Nephron (organoid): ENCODE data around the gene EDNRB.

Experiments
- H3K27ac Mint-ChIP-seq, 3 experiments: 2 replicates each; pipeline ENCODE4 v1.8.0; 2020; ENCODE audit warnings: mixed read lengths in 3 of 3, mild to moderate bottlenecking in 2 of 3, moderate library complexity in 1 of 3
- H3K27me3 Mint-ChIP-seq: 2 replicates; pipeline ENCODE4 v1.8.0; 2021; ENCODE audit warnings: low read depth, mild to moderate bottlenecking, moderate library complexity, mixed read lengths
- H3K36me3 Mint-ChIP-seq: 2 replicates; pipeline ENCODE4 v1.8.0; 2020; ENCODE audit warnings: low read depth, mixed read lengths
- H3K4me1 Mint-ChIP-seq: 2 replicates; pipeline ENCODE4 v1.8.0; 2020; ENCODE audit warnings: mixed read lengths
- H3K4me3 Mint-ChIP-seq, 3 experiments: 2 replicates each; pipeline ENCODE4 v1.8.0; 2020; ENCODE audit warnings: mild to moderate bottlenecking in 3 of 3, mixed read lengths in 3 of 3, moderate library complexity in 2 of 3
- H3K9me3 Mint-ChIP-seq: 2 replicates; pipeline ENCODE4 v1.8.0; 2020; ENCODE audit warnings: mixed read lengths
- TF ChIP-seq, protein P1 (sequence below), 3 experiments: fragments of 200-600 bp; sonication (generic); IDR thresholded peaks; one replicate each; pipeline ENCODE4 v1.5.0; 2021; ENCODE audit warnings: antibody characterized with exemption in 3 of 3; ENCODE audit not compliant: unreplicated experiment in 3 of 3

The EDNRB gene

DNA sequence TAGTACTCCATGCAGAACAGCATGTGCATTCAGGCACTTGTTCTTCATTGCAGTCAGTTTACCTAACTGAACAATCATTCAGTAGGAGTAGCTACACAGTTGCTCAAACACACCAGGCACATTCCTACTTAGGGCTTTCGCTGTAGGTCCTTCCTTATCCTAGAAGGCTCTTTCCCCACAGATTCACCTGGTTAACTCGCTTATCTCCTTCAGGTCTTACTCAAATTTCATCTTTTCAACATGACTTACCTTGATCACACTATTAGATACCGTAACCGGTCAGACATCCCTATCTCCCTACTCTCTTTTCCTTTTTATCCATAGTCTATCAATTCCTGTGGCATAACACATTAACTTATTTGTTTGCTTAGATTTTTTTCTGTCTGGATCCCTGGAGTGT is 14.6 kb downstream of the EDNRB start:
- Mint-ChIP-seq H3K36me3 (no peaks in the 10 kb centered on the region), H3K27me3 (no peaks in the 10 kb centered on the region), H3K9me3 (peaks cover 9% of the 10 kb centered on the region), H3K4me1 (peaks cover 5% of the 10 kb centered on the region), H3K27ac (no peak overlapping the region), H3K4me3 (no peak overlapping the region)
- TF ChIP-seq, protein P1, sequence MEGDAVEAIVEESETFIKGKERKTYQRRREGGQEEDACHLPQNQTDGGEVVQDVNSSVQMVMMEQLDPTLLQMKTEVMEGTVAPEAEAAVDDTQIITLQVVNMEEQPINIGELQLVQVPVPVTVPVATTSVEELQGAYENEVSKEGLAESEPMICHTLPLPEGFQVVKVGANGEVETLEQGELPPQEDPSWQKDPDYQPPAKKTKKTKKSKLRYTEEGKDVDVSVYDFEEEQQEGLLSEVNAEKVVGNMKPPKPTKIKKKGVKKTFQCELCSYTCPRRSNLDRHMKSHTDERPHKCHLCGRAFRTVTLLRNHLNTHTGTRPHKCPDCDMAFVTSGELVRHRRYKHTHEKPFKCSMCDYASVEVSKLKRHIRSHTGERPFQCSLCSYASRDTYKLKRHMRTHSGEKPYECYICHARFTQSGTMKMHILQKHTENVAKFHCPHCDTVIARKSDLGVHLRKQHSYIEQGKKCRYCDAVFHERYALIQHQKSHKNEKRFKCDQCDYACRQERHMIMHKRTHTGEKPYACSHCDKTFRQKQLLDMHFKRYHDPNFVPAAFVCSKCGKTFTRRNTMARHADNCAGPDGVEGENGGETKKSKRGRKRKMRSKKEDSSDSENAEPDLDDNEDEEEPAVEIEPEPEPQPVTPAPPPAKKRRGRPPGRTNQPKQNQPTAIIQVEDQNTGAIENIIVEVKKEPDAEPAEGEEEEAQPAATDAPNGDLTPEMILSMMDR (IDR thresholded peaks at IDR 0.05; ENCODE audit: unreplicated experiment in 3 of 3), result no peak

DNA sequence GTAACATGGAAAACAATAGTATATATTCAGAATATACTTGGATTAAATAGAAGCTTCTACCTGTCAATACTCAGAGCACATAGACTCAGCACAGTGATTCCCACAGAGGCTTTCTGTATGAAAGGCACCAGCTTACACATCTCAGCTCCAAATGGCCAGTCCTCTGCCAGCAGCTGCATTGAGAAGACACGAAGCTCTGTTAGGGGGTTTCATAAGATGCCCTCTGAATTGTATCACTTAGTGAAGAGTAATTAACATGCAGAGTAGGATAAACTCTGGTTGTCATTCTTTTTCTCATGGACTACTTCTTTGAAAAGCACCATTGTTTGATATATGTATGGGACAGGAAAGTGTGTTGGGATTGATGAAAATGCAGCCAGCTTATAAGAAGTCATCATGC is 15.2 kb downstream of the EDNRB start:
- H3K36me3 Mint-ChIP-seq, result no peaks in the 10 kb centered on the region
- no peaks in the 10 kb centered on the region for H3K27me3 Mint-ChIP-seq
- peaks cover 6% of the 10 kb centered on the region for H3K4me1 Mint-ChIP-seq
- no peak overlapping the region for H3K27ac Mint-ChIP-seq
- H3K4me3 Mint-ChIP-seq, result no peak overlapping the region
- TF ChIP-seq, protein P1 (IDR thresholded peaks at IDR 0.05; ENCODE audit: unreplicated experiment in 3 of 3), result no peak
- H3K9me3 Mint-ChIP-seq, result peaks cover 9% of the 10 kb centered on the region

DNA sequence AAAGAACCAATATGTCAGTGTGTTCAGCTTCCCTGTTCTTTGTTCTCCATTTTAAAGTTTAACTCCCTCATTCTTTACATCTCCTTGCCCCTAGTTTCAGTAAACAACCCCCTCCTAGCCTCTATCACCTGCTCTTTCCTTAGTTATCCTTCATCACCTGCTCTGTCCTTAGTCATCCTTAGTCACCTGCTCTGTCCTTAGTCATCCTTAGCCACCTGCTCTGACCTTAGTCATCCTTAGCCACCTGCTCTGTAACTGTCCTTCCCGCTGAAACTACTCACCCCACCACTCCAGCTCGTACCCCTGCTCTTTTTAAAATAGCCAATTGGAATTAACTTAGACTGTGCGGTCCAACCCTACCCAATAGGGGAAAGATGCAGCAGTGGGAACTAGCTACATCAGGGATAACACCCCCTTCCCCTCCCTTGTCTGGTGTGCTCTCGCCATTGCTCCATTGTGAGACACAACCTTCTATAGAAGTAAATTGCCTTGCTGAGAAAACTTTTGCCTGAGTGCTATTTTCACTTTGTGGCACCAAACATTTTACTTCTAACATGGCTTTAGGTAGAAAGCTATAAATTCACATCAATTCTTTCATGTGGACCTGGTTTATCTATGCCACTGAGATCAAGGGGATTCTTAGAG is 16.2 kb downstream of the EDNRB start:
- H3K36me3 Mint-ChIP-seq, result no peaks in the 10 kb centered on the region
- peaks cover 7% of the 10 kb centered on the region for H3K4me1 Mint-ChIP-seq
- peaks cover 9% of the 10 kb centered on the region for H3K9me3 Mint-ChIP-seq
- TF ChIP-seq, protein P1 (IDR thresholded peaks at IDR 0.05; ENCODE audit: unreplicated experiment in 3 of 3), result no peak
- H3K27ac Mint-ChIP-seq, result no peak overlapping the region
- H3K4me3 Mint-ChIP-seq, result no peak overlapping the region
- H3K27me3 Mint-ChIP-seq, result no peaks in the 10 kb centered on the region

DNA sequence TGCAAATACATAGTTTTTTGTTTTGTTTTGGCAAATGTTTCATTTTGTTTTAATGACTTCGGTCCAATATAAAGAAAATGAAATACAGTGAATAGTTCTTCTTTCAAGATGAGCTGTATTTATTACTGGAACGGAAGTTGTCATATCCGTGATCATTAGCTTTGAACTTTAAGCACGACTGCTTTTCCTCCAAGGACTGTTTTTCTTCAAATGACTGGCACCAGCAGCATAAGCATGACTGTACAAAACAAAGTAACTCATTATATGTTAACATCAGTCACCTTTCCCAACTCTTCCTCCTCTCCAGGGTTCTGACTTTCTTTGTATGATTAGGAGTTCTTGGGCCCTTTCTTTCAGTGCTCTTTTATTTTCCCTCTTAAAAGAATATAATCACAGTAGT is 20.5 kb downstream of the EDNRB start:
- H3K27me3 Mint-ChIP-seq, result no peaks in the 10 kb centered on the region

DNA sequence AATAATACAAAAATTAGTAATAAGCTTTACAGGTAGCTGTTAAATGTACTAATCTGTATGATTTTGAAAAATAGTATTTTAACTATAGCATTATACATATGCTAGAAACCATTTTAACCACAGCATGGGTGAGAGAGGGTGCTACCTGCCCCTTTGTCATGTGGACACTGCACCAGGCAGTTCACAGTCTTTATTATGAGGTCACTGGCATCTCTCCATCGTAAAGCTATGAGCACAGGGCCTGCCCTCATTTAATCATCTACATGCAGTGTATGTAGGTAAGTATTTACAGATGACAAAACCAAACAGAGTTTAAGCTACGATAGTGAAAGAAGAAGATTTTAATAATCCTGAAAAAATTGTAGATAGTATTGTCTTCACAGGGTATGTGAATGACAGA is 21.7 kb downstream of the EDNRB start:
- TF ChIP-seq, protein P1 (IDR thresholded peaks at IDR 0.05; ENCODE audit: unreplicated experiment in 3 of 3), result no peak
- H3K4me3 Mint-ChIP-seq, result no peak overlapping the region
- H3K4me1 Mint-ChIP-seq, result peaks cover 21% of the 10 kb centered on the region

More for the DNA sequence above, 20.5 kb downstream of the EDNRB start:
- H3K27ac Mint-ChIP-seq, result peak overlapping the region; percentile 48 to 58 (median 52)
- peaks cover 21% of the 10 kb centered on the region for H3K4me1 Mint-ChIP-seq
- no peaks in the 10 kb centered on the region for H3K36me3 Mint-ChIP-seq
- no peak overlapping the region for H3K4me3 Mint-ChIP-seq
- peaks cover 5% of the 10 kb centered on the region for H3K9me3 Mint-ChIP-seq
- TF ChIP-seq, protein P1 (IDR thresholded peaks at IDR 0.05; ENCODE audit: unreplicated experiment in 3 of 3), result no peak

DNA sequence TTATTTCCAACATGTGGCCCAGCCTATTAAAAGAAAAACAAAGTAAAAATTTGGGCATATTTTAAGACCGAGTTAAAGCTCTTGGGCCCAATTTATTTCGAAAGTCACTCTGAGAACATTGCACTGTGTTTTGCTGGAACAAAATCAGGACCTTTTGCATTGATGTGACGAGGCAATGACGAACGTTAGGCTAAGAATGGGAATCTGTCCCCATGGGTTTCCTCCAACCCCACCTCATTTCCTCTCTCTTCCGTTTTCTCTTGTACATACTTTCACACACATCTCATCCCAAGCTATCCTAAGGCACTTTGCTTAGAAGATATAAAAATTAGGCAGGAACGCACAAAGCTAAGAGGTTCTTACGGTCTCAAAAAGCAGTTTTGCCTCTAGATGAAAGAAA is 22.1 kb downstream of the EDNRB start:
- TF ChIP-seq, protein P1 (IDR thresholded peaks at IDR 0.05; ENCODE audit: unreplicated experiment in 3 of 3), result no peak
- H3K9me3 Mint-ChIP-seq, result no peaks in the 10 kb centered on the region
- H3K4me1 Mint-ChIP-seq, result peaks cover 21% of the 10 kb centered on the region
- no peak overlapping the region for H3K4me3 Mint-ChIP-seq
- no peaks in the 10 kb centered on the region for H3K36me3 Mint-ChIP-seq
- no peaks in the 10 kb centered on the region for H3K27me3 Mint-ChIP-seq
- H3K27ac Mint-ChIP-seq, result peak overlapping the region in 2 of 3 experiments; percentile 11 to 18

More for the DNA sequence above, 21.7 kb downstream of the EDNRB start:
- Mint-ChIP-seq H3K36me3 (no peaks in the 10 kb centered on the region), H3K27me3 (no peaks in the 10 kb centered on the region), H3K9me3 (no peaks in the 10 kb centered on the region), H3K27ac (peak overlapping the region in 2 of 3 experiments; percentile 11 to 18)
